Central memory CD8-positive, alpha-beta T cell (primary cell): ENCODE measurements around the gene CXCR4.

Experiments used
- ATAC-seq: fragments of 150-1000 bp; cut with Tn5 transposase; replicated peaks from 2 replicates; pipeline ENCODE4 v1.10.0; 2022; ENCODE audit warnings: mild to moderate bottlenecking, moderate FRiP score, moderate number of reproducible peaks; ENCODE audit not compliant: poor library complexity, severe bottlenecking; ENCODE audit errors: extremely low read depth
- DNase-seq, 2 donors: peaks; one replicate each; pipeline ENCODE4 v3.0.0; 2021; ENCODE audit warnings: low spot score in 2 of 2
- H3K27ac Mint-ChIP-seq: one replicate; pipeline ENCODE4 v1.8.0; 2022; ENCODE audit warnings: low read depth, mild to moderate bottlenecking, moderate library complexity, mixed read lengths
- H3K27me3 Mint-ChIP-seq: one replicate; pipeline ENCODE4 v1.8.0; 2022; ENCODE audit warnings: mixed read lengths
- H3K36me3 Mint-ChIP-seq: one replicate; pipeline ENCODE4 v1.8.0; 2022; ENCODE audit warnings: mild to moderate bottlenecking, moderate library complexity, mixed read lengths; ENCODE audit not compliant: insufficient read depth
- H3K4me1 Mint-ChIP-seq: one replicate; pipeline ENCODE4 v1.8.0; 2022; ENCODE audit warnings: mixed read lengths
- H3K4me3 Mint-ChIP-seq: one replicate; pipeline ENCODE4 v1.8.0; 2022; ENCODE audit warnings: mild to moderate bottlenecking, moderate library complexity, mixed read lengths
- H3K9me3 Mint-ChIP-seq: one replicate; pipeline ENCODE4 v1.8.0; 2022; ENCODE audit warnings: mixed read lengths

The CXCR4 gene

DNA sequence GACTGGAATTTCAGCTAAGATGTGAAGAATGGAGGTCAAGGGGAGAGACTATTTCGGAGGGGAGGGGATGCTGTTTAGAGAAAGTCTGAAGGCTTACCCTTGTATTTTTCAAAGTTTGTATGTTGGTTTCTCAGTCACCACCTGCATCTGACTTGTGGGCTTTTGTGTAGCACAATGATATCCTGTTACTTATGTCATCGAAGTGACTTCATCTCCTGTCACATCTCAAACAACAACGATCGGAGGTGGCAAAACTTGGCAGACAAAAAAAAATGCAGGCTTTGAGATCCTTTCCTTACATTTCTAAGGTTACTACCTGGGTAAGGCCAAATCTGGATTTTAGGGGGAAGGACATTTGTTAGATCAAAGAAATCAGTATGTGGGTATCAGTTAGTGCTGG lies 11.7 kb upstream of the CXCR4 start:
- peak overlapping the region; percentile 99 for H3K27ac Mint-ChIP-seq
- H3K4me3 Mint-ChIP-seq = peak overlapping the region; percentile 70
- DNase-seq (peak in 1 of 2 donors; percentile 75), ATAC-seq (peak; percentile 42)
- peaks cover 88% of the 10 kb centered on the region for H3K4me1 Mint-ChIP-seq
- H3K36me3 Mint-ChIP-seq = peaks cover 55% of the 10 kb centered on the region
- no peaks in the 10 kb centered on the region for H3K27me3 Mint-ChIP-seq
- no peaks in the 10 kb centered on the region for H3K9me3 Mint-ChIP-seq

DNA sequence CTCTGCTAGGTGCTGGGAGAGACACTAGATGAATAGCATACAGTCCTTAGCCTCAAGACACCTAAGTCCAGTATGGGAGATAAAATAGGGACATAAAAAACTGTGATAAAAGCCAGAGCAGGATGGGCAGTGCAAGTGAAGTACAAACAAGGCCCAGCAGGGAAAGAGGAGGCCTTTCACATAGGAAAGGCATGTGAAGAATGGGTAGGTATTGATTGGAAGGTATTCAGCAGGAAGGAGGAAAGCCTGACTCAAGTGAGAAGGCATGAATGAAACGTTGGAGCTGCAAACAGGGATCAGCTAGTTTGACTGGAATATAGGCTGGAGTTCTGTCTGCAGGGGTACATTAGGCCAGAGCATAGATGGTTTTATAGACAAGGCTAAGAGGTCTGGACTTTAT lies 11.0 kb upstream of the CXCR4 start:
- peaks cover 88% of the 10 kb centered on the region for H3K4me1 Mint-ChIP-seq
- H3K9me3 Mint-ChIP-seq = no peaks in the 10 kb centered on the region
- peaks cover 50% of the 10 kb centered on the region for H3K36me3 Mint-ChIP-seq
- H3K27me3 Mint-ChIP-seq = no peaks in the 10 kb centered on the region
- ATAC-seq = no peak
- peak overlapping the region; percentile 99 for H3K27ac Mint-ChIP-seq
- DNase-seq = no peak
- peak overlapping the region; percentile 70 for H3K4me3 Mint-ChIP-seq

DNA sequence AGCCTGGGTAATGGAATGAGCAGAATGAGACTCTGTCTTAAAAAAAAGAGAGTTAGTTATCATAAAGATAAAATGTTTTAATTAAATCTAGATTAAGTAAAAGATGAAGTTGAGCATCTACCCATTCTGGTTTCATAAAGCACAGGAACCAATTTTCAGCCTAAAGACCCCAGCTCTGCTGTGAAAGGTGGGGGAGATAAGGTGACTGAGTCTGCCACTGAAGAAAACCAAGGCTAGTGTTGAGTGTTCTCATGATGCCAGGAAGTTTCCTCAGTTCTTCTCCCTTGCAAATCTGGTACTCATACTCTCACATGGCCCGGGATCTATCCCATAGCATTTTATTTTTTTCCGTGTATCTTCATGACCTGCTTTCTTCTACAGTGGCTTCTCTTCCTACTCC lies 10.4 kb upstream of the CXCR4 start:
- ATAC-seq = no peak
- Mint-ChIP-seq H3K4me3 (peak overlapping the region; percentile 70), H3K36me3 (peaks cover 49% of the 10 kb centered on the region), H3K4me1 (peaks cover 88% of the 10 kb centered on the region), H3K27ac (peak overlapping the region; percentile 99), H3K27me3 (no peaks in the 10 kb centered on the region), H3K9me3 (no peaks in the 10 kb centered on the region)
- no peak for DNase-seq

DNA sequence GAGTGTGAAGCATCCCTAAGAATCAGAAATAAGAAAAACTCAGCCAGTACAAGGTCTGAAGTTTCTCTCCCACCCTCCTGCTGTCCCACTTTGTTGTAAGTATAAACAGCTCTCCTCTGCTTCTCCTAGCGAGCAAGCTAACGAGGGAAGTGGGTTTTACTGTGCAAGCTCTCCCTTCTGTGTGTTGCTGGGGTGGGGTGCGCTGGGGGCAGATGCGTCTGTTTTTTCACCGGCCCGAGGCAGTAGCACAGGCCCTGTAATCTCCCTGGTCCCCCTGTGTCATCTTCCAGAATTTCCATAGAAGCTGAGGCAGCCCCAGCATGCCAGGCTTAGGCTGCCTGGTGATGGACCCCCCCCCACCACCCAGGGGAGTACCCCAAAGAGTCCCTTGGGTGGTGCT lies 9.4 kb upstream of the CXCR4 start:
- H3K36me3 Mint-ChIP-seq = peaks cover 42% of the 10 kb centered on the region
- H3K27ac Mint-ChIP-seq = peak overlapping the region; percentile 99
- H3K4me1 Mint-ChIP-seq = peaks cover 87% of the 10 kb centered on the region
- H3K9me3 Mint-ChIP-seq = no peaks in the 10 kb centered on the region
- peak overlapping the region; percentile 50 for H3K4me3 Mint-ChIP-seq
- ATAC-seq (no peak), DNase-seq (no peak)
- no peaks in the 10 kb centered on the region for H3K27me3 Mint-ChIP-seq

DNA sequence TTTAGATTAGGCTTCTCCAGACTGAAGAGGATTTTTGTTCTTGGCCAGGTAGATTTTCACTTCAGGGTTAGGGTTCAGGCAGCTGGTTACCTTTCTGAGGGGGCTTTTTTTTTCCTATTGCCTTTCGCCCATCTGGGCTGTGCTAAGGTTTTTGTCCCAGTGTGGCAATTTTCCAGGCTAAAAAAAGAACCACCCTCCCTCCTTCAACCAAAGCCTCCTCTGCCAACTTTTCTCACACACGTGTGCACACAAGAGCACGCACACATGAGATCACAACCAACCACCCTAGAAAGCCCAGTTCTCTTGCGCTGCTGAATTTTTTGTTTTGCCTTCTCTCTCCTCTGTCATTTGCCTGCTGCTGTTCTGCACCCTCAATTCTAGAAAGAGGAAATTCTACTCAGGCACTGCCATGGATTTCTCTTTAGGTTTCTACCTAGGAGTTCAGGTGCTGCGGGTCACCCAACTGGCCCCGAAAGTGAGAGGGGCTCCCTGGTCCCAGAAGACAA lies 8.5 kb upstream of the CXCR4 start:
- Mint-ChIP-seq H3K9me3 (no peaks in the 10 kb centered on the region), H3K4me1 (peaks cover 85% of the 10 kb centered on the region), H3K27ac (peak overlapping the region; percentile 8), H3K36me3 (peaks cover 34% of the 10 kb centered on the region), H3K27me3 (no peaks in the 10 kb centered on the region), H3K4me3 (peak overlapping the region; percentile 33)
- no peak for ATAC-seq
- DNase-seq = no peak

DNA sequence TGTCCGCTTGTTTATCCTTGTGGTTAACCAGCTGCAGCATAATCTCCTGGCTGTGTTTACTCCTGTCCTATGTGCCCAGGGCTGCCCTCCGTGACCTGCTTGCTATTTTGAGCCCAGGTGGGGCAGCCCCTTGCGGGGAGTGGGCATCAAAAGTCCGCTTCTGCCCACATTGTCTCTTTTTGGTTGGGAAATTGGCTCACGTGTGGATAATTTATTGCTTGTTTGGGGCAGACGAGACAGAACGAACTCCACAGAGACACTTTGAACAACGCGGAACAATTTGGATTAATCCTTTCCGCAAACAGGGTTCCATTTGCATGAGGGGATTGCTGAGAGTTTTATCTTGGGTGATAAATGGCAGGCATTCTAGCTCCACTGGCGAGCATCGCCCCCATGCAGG lies 8.1 kb upstream of the CXCR4 start:
- Mint-ChIP-seq H3K27me3 (no peaks in the 10 kb centered on the region), H3K4me1 (peaks cover 85% of the 10 kb centered on the region), H3K9me3 (no peaks in the 10 kb centered on the region), H3K36me3 (peaks cover 29% of the 10 kb centered on the region), H3K4me3 (no peak overlapping the region), H3K27ac (no peak overlapping the region)
- DNase-seq (no peak), ATAC-seq (no peak)

GRCh38 chr2:136125236-136125635 lies 7.3 kb upstream of the CXCR4 start:
- Mint-ChIP-seq H3K36me3 (peaks cover 23% of the 10 kb centered on the region), H3K4me3 (peak overlapping the region; percentile 51), H3K27me3 (no peaks in the 10 kb centered on the region), H3K27ac (peak overlapping the region; percentile 91), H3K4me1 (peaks cover 79% of the 10 kb centered on the region), H3K9me3 (no peaks in the 10 kb centered on the region)
- no peak for DNase-seq
- ATAC-seq = no peak

GRCh38 chr2:136124805-136125204 lies 6.9 kb upstream of the CXCR4 start:
- Mint-ChIP-seq H3K27me3 (no peaks in the 10 kb centered on the region), H3K27ac (peak overlapping the region; percentile 91), H3K4me3 (peak overlapping the region; percentile 51), H3K9me3 (no peaks in the 10 kb centered on the region), H3K36me3 (peaks cover 19% of the 10 kb centered on the region), H3K4me1 (peaks cover 74% of the 10 kb centered on the region)
- no peak for ATAC-seq
- no peak for DNase-seq

DNA sequence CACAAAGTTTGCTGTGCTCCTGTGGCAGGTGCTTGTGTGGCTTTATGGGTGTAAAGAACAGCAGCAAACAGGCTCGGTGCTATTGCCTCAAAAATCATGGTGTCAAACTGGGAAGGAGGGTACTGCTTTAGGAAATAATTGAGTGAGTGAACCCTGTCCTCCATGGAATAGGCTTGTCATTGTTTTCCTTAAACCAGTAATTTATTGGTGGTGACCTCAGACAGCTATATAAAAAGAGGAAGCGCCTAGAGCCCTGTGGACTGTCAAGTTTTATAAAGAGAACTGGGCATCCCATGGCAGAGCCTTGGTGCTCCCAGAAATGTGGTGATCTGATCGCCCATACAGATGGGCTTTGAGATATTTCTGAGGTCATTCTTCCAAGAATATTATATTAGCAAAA lies 4.7 kb upstream of the CXCR4 start:
- no peak for DNase-seq
- no peak overlapping the region for H3K4me3 Mint-ChIP-seq
- no peaks in the 10 kb centered on the region for H3K27me3 Mint-ChIP-seq

DNA sequence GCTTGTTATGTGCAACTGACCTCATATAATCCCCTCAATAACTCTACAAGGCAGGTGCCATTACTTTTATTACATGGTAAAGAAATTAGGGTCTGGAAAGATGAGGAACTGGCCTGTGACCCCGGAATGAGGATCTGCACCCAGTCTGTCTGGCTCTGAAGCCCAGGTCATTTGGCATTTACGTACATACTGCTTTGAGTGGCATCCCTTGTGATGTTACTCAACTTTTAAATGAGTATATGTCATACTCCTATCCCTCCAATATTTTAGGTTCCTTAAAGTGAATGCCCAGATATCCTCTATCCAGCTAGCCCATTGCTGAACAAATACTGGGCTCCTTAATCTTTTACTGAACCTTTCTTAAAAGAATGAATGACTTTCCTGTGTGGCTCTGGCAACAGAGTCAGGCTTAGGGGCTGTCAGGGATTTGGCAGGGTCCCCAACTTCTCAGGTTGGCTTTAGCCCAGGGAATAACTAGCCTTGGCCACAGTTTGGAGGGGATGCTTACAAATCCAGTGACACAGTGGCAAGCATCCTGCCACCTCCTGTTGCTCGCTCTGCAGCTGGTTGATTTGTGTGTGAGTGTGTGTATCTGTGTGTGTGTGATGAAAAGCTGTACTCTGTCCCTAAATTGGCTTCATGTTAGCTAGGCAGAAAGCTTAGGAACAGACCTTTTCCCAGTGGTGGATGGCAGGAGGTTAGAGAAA lies 3.4 kb upstream of the CXCR4 start:
- no peaks in the 10 kb centered on the region for H3K27me3 Mint-ChIP-seq
- no peak for DNase-seq
- peak overlapping the region; percentile 26 for H3K27ac Mint-ChIP-seq
- H3K36me3 Mint-ChIP-seq = peaks cover 34% of the 10 kb centered on the region
- H3K9me3 Mint-ChIP-seq = no peaks in the 10 kb centered on the region
- no peak overlapping the region for H3K4me3 Mint-ChIP-seq
- no peak for ATAC-seq
- H3K4me1 Mint-ChIP-seq = peaks cover 60% of the 10 kb centered on the region

More for the DNA sequence above, 4.7 kb upstream of the CXCR4 start:
- ATAC-seq = no peak
- peaks cover 24% of the 10 kb centered on the region for H3K36me3 Mint-ChIP-seq
- H3K4me1 Mint-ChIP-seq = peaks cover 69% of the 10 kb centered on the region
- peak overlapping the region; percentile 50 for H3K27ac Mint-ChIP-seq
- no peaks in the 10 kb centered on the region for H3K9me3 Mint-ChIP-seq

GRCh38 chr2:136119717-136120675 lies 2.0 kb upstream of the CXCR4 start:
- peaks cover 64% of the 10 kb centered on the region for H3K4me1 Mint-ChIP-seq
- H3K4me3 Mint-ChIP-seq = peak overlapping the region; percentile 93
- peak overlapping the region; percentile 99 for H3K27ac Mint-ChIP-seq

DNA sequence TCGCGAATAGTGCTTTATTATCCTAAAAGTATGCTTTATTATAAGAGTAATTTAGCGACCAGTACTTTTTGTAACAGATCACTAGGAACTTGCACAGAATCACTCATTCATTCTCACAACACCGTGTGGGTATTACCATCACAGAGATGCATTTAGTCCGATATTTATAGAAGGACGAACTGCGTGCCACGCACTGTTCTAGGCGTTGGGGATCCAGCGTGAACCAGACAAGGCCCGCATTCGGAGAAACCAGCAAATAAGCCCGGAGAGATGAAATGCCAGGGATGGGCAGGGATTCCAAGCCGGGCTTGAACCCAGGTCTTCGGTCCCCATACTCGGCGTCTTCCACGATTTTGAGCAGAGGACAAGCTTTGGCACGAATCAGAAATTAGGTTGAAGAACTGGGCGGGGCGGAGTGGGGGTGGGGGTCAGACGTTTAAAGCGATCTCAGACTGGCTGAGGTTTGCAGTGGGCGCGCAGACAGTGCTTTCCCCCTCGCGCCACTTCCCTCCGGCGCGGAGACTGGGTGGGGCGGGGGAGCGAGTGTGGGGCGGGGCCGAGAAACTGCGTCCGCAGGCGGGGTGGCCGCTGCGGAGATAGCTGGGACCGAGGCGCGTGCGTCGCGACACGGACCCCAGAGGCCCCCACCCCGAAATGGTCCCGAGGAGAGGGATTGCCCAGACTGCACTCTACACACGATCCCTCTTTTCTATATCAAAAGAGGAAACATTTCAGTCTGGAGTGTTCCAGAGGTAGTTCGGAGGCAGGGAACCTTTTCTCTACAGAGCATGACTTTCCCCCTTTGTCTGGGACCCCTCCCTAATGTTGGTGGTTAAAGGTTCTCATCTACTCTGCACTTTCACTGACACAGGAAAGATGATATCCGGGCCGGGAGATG lies 1.1 kb upstream of the CXCR4 start:
- peak; percentile 79 to 89 for DNase-seq
- no peaks in the 10 kb centered on the region for H3K27me3 Mint-ChIP-seq
- H3K27ac Mint-ChIP-seq = peak overlapping the region; percentile 99
- ATAC-seq = peak; percentile 50
- H3K4me1 Mint-ChIP-seq = peaks cover 64% of the 10 kb centered on the region
- peak overlapping the region; percentile 93 for H3K4me3 Mint-ChIP-seq
- H3K36me3 Mint-ChIP-seq = peaks cover 56% of the 10 kb centered on the region
- no peaks in the 10 kb centered on the region for H3K9me3 Mint-ChIP-seq

More at GRCh38 chr2:136119717-136120675, 2.0 kb upstream of the CXCR4 start:
- Mint-ChIP-seq H3K27me3 (no peaks in the 10 kb centered on the region), H3K9me3 (no peaks in the 10 kb centered on the region), H3K36me3 (peaks cover 48% of the 10 kb centered on the region)
- no peak for DNase-seq
- ATAC-seq = no peak
